ENCODE data around the gene MPO. TPM values are rescaled to one million over a fixed set of nuclear protein-coding genes. Genes with fewer than 3 reads are reported as not detected.

The MPO gene
- polyA plus RNA-seq, 1 experiment: not detected

DNA sequence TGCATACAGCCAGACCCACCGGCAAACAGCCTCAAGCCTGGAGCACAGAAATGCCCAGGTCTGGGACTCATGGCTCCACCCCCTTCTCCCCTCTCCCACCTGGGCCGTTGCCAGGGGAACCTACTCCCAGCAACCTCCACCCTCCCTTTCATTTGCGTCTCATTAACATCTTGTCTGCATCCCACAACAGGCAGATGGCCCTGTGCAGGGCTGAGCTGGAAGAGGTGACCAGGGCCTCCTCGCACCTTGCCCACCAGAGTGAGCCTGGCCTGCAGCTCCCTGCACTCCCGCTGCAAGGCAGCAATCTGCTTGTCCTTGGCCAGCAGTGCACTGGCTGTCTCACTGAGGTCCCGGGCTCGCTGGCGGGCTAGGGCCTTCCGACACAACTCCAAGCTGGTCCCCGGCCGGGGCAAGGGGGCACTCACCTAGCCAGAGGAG is 44.6 kb upstream of the MPO start:
- Histone ChIP-seq H3K27ac (ENCODE audit: low read depth, low read length) (peak overlapping the region; percentile 11), H3K27me3 (ENCODE audit: control insufficient read depth, insufficient read depth, low read length) (peaks cover 2% of the 10 kb centered on the region), H3K4me3 (ENCODE audit: low read depth, low read length) (no peak overlapping the region), H3K9me3 (ENCODE audit: control insufficient read depth, insufficient read depth, low read length) (no peaks in the 10 kb centered on the region; the same call in 1 of the 2 replicates)
- ChIA-PET CTCF (interaction anchor here (0.6 to 1.0 kb wide), 3 partner anchors 8 to 31 kb away, joined by 3 to 6 read pairs (median 3); no protein-coding TSS in a partner anchor), POLR2A (interaction anchor here (0.9 to 3.1 kb wide), 3 partner anchors 13 to 27 kb away, joined by 3 to 17 read pairs (median 5); partner anchors contain the start of gene SUPT4H1)
- no peak for DNase-seq (ENCODE audit: low read depth, low spot score)
- TF ChIP-seq CTCF (IDR thresholded peaks at IDR 0.05; ENCODE audit: low read depth, low read length): no peak

GRCh38 chr17:58324409-58325288 is 43.9 kb upstream of the MPO start:
- Histone ChIP-seq H3K4me3 (ENCODE audit: low read depth, low read length) (peak overlapping the region; percentile 67), H3K27ac (ENCODE audit: low read depth, low read length) (peak overlapping the region; percentile 11), H3K9me3 (ENCODE audit: control insufficient read depth, insufficient read depth, low read length) (no peaks in the 10 kb centered on the region; the same call in 1 of the 2 replicates), H3K27me3 (ENCODE audit: control insufficient read depth, insufficient read depth, low read length) (peaks cover 2% of the 10 kb centered on the region)
- no peak for TF ChIP-seq CTCF (IDR thresholded peaks at IDR 0.05; ENCODE audit: low read depth, low read length)
- ChIA-PET CTCF (interaction anchor here (1.0 kb wide), 1 partner anchor 12 kb away, joined by 3 read pairs; no protein-coding TSS in a partner anchor), POLR2A (interaction anchor here (0.9 to 1.4 kb wide), 3 partner anchors 20 to 27 kb away, joined by 3 read pairs; partner anchors contain the start of gene SUPT4H1)
- DNase-seq (ENCODE audit: low read depth, low spot score): no peak

- Histone ChIP-seq H3K27me3 (ENCODE audit: control insufficient read depth, insufficient read depth, low read length) (peaks cover 2% of the 10 kb centered on the region), H3K4me3 (ENCODE audit: low read depth, low read length) (peak overlapping the region; percentile 52), H3K9me3 (ENCODE audit: control insufficient read depth, insufficient read depth, low read length) (no peaks in the 10 kb centered on the region; the same call in 1 of the 2 replicates), H3K27ac (ENCODE audit: low read depth, low read length) (no peak overlapping the region)
- DNase-seq (ENCODE audit: low read depth, low spot score): no peak
- POLR2A ChIA-PET: interaction anchor here (0.9 kb wide), 2 partner anchors 20 to 28 kb away, joined by 3 read pairs; partner anchors contain the start of gene SUPT4H1
- CTCF ChIA-PET: interaction anchor here (1.5 kb wide), 1 partner anchor 74 kb away, joined by 3 read pairs; no protein-coding TSS in a partner anchor
- TF ChIP-seq CTCF (IDR thresholded peaks at IDR 0.05; ENCODE audit: low read depth, low read length): no peak
Observed at GRCh38 chr17:58324056-58324408, 43.3 kb upstream of the MPO start.

- H3K4me3 ChIP-seq (ENCODE audit: low read depth, low read length): peak overlapping the region; percentile 52; the same call in 1 of the 2 replicates
Observed at GRCh38 chr17:58323366-58324055, 42.8 kb upstream of the MPO start.

More at GRCh38 chr17:58323366-58324055, 42.8 kb upstream of the MPO start:
- DNase-seq (ENCODE audit: low read depth, low spot score): no peak
- no peak for TF ChIP-seq CTCF (IDR thresholded peaks at IDR 0.05; ENCODE audit: low read depth, low read length)
- Histone ChIP-seq H3K27ac (ENCODE audit: low read depth, low read length) (no peak overlapping the region), H3K9me3 (ENCODE audit: control insufficient read depth, insufficient read depth, low read length) (no peaks in the 10 kb centered on the region; the same call in 1 of the 2 replicates), H3K27me3 (ENCODE audit: control insufficient read depth, insufficient read depth, low read length) (peaks cover 2% of the 10 kb centered on the region)
- CTCF ChIA-PET: interaction anchor here (1.5 kb wide), 1 partner anchor 74 kb away, joined by 3 read pairs; no protein-coding TSS in a partner anchor
- POLR2A ChIA-PET: interaction anchor here (0.9 to 1.7 kb wide), 2 partner anchors 21 to 29 kb away, joined by 3 to 7 read pairs; partner anchors contain the start of gene SUPT4H1
